ENCODE measurements around the gene RUVBL1. TPM values are rescaled to one million over a fixed set of nuclear protein-coding genes. Genes with fewer than 3 reads are reported as not detected.
A peak's percentile ranks its signal among the peaks of the same experiment; 100 is the strongest.

Gene RUVBL1
- total RNA-seq, 1 donor from 2014 or later = 58.2 TPM

GRCh38 chr3:128133273-128133883 lies 9.8 kb upstream of the RUVBL1 start:
- DNase-seq = peak; percentile 83

GRCh38 chr3:128131897-128132646 lies 8.5 kb upstream of the RUVBL1 start:
- DNase-seq = no peak

- DNase-seq = no peak
These were observed 4.6 kb upstream of the RUVBL1 start for GRCh38 chr3:128128251-128128650.

- DNase-seq = no peak
These were observed 3.6 kb upstream of the RUVBL1 start for GRCh38 chr3:128127236-128127635.

GRCh38 chr3:128123156-128123537 lies 465 bp downstream of the RUVBL1 start:
- DNase-seq = peak; percentile 12

- DNase-seq = no peak
These were observed 1.6 kb downstream of the RUVBL1 start for GRCh38 chr3:128122013-128122412.

GRCh38 chr3:128113817-128114794 lies 9.5 kb downstream of the RUVBL1 start:
- no peak for DNase-seq

GRCh38 chr3:128112357-128112968 lies 11.1 kb downstream of the RUVBL1 start:
- peak; percentile 94 for DNase-seq

- DNase-seq = no peak
These were observed 12.5 kb downstream of the RUVBL1 start for GRCh38 chr3:128111147-128111546.

GRCh38 chr3:128107834-128108233 lies 15.8 kb downstream of the RUVBL1 start:
- DNase-seq = peak; percentile 19

GRCh38 chr3:128103136-128103676 lies 20.4 kb downstream of the RUVBL1 start:
- DNase-seq = no peak

GRCh38 chr3:128100638-128101037 lies 23.0 kb downstream of the RUVBL1 start:
- DNase-seq = no peak

GRCh38 chr3:128100161-128100560 lies 23.5 kb downstream of the RUVBL1 start:
- DNase-seq = peak; percentile 69

- DNase-seq = no peak
These were observed 25.4 kb downstream of the RUVBL1 start for GRCh38 chr3:128098234-128098633.

- peak; percentile 91 for DNase-seq
These were observed 28.3 kb downstream of the RUVBL1 start for GRCh38 chr3:128095222-128095703.

- peak; percentile 49 for DNase-seq
These were observed 29.1 kb downstream of the RUVBL1 start for GRCh38 chr3:128094295-128095151.

GRCh38 chr3:128091586-128091985 lies 32.0 kb downstream of the RUVBL1 start:
- no peak for DNase-seq

- no peak for DNase-seq
These were observed 34.5 kb downstream of the RUVBL1 start for GRCh38 chr3:128089135-128089534.

- no peak for DNase-seq
These were observed 39.0 kb downstream of the RUVBL1 start for GRCh38 chr3:128084675-128085021.

- peak; percentile 21 for DNase-seq
These were observed 39.5 kb downstream of the RUVBL1 start for GRCh38 chr3:128083980-128084674.

- DNase-seq = no peak
These were observed 40.2 kb downstream of the RUVBL1 start for GRCh38 chr3:128083396-128083795.

Data from dermis blood vessel endothelial cell (primary cell).